Stimulated activated CD4-positive, alpha-beta T cell treated with anti-CD3 and anti-CD28 coated beads, TNF-alpha, amount 100 ng/mL, for 24 hours (primary cell): ENCODE data around the gene THAP7.
"Not testable (repeated sequence)": the region's sequence is repeated elsewhere in the genome, so short reads cannot be mapped to it uniquely, and the experiment has no call there.

ENCODE experiments used
- DNase-seq, 3 experiments: peaks; one replicate each; pipeline ENCODE4 v3.0.0-alpha.2; 2020; ENCODE audit warnings: low read depth in 3 of 3

Gene THAP7, protein sequence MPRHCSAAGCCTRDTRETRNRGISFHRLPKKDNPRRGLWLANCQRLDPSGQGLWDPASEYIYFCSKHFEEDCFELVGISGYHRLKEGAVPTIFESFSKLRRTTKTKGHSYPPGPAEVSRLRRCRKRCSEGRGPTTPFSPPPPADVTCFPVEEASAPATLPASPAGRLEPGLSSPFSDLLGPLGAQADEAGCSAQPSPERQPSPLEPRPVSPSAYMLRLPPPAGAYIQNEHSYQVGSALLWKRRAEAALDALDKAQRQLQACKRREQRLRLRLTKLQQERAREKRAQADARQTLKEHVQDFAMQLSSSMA

DNA sequence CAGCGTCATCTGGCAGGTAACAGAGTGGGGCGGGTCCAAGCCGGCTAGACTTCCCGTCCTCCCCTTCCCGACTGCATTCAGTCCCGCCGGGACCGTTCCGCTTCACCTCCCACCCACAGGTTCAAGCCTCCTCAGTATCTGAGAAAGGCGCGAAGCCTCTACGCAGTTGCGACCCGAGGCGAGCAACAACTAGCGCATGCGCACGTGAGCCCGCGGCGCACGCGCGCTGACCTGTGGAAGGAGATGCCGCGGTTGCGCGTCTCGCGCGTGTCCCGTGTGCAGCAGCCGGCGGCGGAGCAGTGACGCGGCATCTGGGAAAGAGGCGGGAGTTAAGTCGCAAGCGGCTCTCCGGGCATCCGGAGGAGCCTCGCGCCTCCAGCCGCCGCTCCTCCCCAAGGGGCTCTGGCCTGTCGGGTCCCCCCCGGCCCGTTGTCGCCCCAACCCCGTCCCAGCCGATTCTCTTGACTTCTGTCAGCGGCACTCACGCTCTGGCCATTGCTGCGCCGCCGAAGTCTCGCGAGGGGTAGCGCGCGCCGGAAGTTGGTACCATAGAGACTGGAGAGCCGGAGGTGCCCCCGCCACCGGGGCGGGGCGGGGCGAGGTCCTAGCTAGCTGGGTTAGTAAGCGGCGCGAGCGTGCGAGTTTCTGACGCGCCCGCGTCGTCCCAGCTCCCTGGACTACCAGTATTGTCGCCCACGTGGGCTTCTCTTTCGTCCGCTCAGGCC lies at the start of gene THAP7:
Gene THAP7 (minus strand): TSS at position 518 of the 725 bp plus-strand sequence. CDS start 207 bp downstream, at position 311.
- peak; percentile 94 to 98 (median 96) for DNase-seq

DNA sequence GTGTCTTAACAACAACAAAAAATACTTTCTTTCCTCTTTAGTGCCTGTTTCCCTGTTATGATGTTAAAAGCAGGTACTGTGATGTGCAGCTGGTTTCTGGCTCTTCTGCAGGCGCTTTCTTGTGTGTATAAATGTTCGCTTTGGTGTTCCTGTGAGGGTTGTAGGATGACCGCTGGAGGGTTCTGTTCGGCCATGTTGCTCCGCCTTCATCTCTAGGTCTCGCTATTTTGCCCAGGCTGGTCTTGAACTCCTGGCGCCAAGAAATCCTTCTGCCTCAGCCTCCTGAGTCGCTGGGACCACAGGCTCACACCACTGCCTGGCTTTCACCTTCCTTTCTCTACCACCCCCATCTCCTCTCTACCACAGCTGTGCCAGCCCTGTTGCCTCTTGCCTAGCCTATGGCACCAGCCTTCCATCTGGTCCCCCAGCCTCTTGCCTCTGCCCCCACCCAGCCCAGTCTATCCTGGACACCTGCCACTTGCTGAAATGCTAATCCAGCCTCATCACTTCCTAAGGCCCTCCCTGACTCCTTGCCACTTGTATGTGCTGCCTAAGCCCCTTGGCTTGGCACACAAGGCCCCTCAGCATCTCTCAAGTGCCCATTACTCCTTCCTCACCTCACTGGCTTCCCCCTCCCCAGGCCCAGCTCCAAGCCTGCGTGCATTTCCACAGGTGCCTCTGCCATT lies 49.4 kb upstream of the THAP7 start:
- DNase-seq: no peak

DNA sequence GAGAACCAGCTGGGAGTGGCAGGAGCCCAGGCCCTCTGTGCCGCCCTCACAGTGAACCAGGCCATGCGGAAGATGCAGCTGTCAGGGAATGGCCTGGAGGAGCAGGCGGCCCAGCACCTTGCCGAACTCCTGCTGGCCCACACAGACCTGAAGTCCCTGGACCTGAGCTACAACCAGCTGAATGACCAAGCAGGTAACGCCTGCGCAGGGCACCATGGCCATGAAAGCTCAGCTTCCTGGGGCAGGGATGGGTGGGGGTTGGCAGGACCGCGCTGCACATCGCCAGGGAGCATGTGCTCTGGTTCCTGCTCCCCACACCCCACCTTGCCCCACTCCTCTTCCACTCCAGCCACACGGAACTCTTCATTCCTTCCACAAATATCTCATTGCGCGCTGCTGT lies 47.0 kb upstream of the THAP7 start:
- not testable (repeated sequence) for DNase-seq

DNA sequence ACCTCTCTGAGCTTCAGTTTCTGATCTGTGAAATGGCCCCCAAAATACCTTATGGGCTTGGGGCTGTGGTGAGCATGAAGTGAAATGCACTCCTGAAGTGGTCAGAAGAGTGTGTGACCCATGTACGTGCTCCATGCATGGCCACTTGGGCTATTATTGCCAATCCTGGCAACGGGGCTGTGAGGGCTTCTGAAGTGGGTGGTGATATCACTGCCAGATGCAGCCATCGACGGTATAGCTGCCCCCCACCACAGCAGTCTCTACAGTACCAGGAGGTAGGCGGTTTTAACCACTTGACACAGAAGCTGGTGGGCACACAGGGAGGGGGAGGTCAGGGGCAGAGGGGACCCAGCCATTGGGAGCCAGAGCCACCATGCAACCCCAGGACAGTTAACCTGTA lies 46.5 kb upstream of the THAP7 start:
- not testable (repeated sequence) for DNase-seq

DNA sequence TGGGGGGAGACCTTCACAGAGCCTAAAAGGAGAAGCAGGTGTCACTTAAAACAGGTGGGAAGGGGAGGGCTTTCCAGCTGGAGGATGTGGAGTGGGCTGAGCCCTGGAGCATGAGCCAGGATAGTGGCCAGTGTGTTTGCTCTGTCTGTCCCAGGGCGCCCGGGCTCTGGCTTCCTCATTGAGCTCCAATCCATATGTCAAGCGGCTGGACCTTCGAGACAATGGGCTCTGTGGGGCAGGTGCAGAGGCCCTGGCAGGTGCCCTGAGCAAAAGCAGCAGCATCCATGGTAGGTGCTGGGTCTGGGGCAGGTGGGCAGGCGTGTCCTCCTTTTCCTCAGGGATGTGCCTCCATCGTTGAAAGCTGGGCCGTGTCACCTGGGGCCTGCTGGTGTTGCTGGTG lies 45.8 kb upstream of the THAP7 start:
- DNase-seq: no peak

DNA sequence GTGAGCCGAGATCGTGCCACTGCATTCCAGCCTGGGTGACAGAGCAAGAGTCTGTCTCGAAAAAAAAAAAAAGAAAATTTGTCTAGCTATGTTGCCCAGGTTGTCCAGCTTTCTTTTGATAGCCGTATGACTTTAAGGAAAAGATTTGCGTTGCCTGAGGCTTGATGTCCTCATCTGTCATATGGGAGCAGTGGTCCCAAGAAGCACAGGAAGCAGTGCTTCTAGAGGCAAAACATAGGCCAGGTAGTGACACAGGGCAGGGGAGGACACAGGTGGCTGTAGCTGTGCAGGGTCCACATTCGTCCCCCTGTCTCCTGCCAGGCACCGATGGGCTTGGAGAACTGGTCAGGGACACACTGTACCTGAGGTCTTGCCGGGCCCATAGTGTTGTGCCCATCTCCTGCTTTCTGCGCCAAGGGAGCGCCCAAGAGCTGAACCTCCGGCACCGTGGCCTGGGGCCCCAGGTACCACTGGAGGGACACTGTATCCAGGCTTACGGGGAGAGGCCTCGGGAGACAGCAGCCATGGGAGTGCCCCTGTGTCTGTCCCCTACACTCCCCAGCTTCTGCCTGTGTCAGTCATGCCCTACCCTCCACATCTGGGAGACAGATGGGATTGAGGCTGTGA lies 45.2 kb upstream of the THAP7 start:
- no peak for DNase-seq

DNA sequence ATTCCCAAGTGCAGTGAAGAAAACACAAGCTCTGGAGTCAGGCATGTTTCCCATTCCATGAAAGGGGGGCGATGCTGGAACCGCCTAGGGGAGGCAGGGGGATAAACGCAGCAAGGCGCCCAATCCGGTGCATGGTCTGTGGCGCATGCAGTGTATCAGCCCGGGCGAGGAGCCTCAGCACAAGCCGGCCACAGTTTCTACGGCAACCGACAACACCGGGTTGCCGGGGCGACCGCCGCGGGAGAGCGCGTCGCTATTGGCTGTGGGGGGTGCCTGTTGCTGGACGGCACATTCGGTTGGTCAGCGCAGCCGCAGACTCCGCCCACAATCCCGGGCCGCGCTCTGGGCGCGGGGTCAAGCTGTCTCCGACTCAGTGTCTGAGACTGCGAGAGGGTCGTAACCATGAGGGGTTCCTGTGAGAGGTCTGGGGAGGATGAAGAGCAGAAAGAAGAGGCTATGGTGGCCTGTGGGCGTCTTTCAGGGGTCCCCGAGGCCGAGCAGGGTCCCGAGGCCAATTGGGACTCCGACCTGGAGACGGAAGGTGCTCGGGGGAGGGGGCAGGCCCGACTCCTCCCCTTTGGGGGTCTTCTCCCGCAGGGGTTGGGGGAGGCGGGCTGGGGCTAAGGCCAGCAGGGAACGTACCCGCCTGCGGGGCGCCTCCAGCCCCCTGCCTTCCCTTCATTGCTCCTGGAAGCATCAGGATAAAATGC lies 43.8 kb upstream of the THAP7 start, which contains the start of gene LRRC74B:
Gene LRRC74B (plus strand): TSS at position 362 of the 710 bp plus-strand sequence. CDS start 41 bp downstream, at position 403.
- DNase-seq: peak; percentile 51 to 74 (median 53)

DNA sequence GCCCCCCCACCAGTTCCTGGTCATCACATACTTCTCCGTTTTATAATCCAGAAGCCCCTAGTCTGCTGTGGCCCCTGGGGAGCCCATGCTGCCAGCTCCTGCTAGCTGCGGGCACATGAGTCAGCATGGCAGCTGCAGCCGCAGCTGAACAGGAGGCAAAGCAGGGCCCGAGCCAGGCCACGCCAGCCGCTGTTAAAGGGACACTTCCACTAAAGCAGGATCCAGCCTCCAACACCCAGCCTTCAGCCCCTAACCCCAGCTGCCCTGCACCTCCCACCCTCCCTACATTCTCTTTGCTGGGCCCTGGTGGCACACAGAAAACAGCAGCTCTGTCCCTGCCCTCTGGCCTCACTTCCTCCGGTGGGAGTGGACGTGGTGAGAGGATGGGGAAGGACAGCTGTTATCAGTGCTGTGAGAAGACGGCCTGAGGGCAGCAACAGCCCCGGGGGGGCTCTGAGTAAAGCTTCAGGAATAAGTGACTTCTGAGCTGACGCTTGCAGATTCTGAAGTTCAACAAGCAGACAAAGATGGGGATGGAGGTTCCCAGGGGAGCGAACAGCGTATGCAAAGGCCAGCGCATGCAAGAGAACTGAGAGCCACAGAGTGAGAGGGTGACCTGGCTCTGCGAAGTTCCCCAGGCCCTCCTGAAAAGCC lies 43.1 kb upstream of the THAP7 start:
- DNase-seq: no peak

DNA sequence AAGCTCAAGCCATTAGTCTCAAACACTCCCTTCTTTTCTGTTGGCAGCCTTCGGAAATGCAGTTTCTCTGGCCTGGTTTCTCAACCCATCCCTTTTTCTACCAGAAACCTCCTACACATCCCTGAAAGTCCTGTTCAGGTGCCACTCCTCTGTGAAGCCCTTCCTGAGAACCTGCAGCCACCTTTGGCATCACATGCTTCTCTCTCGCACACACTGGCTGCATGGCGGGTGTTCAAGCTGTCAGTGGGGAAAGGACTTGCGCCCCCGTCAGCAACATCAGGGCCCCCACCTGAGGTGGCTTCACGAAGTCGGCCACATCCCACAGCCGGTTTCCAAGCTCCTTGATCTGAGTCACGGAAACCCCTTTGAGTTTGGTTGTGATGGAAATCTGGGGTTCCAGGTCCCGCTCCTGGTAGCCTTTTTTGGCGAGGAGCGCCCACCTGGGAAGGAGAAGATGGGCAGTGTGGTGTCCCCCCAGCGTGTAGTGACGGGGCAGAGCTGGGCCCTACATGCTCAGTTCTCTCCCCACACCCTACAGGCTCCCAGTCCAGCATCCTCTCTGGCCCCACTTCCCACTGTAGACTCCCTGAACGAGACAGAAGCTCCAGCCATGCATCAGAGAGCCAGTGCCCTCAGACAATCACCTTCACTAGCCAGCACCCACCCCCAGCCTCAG lies 42.1 kb upstream of the THAP7 start:
- DNase-seq: no peak

DNA sequence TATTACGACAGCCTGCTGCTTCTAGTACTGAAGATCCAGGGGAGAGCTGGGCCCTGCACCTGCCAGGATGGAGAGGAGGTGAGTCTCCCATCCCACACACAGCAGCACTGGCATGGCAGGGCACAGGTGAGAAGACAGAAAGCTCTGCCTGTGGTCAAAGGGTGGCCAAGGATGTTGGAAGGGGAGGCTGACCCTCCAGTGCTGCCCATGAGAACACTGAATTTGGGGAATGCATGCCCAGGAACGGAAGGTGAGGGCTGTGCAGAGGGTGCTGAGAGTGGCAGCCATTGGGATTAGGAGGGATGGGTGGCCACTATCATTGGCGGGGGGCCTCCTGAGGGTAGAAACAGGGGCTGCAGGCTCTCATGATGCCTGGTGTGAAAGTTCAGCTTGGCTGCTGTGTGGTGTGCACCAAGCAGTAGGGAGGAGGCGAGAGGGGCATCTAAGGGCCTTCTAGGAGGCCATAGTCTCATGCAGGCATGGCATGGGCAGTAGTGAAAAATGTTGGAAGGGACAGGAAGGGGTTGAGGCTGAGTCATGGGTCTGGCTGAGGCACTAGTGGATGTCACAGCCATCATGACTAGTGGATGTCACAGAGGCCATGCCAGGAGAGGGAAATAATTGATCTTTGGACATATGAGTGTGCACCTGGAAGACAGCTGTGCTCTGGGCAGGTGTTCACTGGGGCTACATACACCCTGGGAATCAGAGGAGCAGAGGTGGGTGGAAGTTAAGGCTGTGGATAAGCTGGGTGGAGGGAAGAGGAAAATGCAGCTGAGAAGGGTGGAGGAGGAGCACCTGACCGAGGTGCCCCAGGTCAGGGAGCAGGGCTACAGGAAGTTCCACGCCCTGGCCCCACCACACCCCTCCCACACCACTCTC lies 41.3 kb upstream of the THAP7 start:
- DNase-seq: no peak

DNA sequence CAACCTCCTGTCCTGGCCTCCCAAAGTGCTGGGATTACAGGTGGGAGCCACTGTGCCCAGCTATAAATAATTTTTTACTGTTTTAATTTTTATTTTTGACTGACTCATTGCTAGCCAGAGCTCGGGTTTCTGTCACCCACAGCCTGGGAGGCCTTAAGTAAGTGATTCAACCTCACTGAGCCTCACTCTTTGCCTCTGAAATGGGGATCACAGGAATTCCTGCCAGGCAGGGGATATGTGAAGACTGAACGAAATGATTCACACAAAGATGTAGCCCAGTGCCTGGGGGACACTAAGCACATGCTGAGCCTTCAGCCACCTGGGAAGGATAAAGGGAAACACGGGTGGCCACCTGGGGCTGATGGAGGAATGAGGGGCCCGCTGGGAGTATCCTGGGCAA lies 40.0 kb upstream of the THAP7 start:
- no peak for DNase-seq

DNA sequence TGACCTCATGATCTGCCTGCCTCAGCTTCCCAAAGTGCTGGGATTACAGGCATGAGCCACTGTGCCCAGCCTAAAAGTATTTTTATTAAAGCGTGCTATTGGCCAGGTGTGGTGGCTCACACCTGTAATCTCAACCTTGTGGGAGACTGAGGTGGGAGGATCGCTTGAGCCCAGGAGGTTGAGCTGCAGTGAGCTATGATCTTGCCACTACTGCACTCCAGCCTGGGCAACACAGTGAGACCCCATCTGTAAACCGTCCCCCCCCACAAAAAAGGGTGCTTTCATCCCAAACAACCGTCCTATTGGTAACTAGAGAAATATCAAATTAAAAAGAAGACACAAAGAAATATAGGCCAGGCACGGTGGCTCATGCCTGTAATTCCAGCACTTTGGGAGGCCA lies 37.2 kb upstream of the THAP7 start:
- DNase-seq: not testable (repeated sequence)

DNA sequence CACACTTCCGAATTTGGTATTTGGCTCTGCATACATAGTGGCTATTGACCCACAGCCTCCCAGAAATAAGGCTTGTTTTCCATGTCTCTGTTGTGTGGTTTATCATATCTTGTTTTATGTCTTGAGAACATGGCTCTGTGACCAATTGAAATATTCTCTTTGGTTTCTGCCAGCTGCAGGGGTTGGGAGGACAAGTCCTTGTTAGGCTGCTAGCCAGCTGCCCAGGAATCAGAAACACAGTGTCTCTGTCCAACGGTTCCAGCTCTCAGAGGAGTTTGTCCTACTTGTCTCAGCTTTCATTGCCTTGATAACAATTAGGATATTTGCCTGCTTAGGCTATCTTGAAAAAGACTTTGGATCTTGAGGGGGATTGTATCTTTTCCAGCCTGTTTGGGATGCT lies 36.5 kb upstream of the THAP7 start:
- DNase-seq: no peak

DNA sequence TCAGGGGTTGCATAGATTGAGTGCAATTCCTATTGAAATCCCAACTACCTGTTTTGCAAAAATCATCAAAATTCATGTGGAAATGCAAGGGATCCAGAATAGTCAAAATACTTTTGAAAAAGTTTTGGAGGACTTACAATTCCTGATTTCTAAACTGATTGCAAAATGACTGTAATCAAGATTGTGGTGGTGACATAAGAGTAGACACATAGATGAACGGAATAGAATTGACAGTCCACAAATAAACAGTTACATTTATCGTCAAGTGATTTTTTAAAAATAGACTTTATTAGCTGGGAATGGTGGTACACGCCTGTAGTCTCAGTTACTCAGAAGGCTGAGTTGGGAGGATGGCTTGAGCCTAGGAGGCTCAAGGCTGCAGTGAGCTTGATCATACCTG lies 33.1 kb upstream of the THAP7 start:
- no peak for DNase-seq

DNA sequence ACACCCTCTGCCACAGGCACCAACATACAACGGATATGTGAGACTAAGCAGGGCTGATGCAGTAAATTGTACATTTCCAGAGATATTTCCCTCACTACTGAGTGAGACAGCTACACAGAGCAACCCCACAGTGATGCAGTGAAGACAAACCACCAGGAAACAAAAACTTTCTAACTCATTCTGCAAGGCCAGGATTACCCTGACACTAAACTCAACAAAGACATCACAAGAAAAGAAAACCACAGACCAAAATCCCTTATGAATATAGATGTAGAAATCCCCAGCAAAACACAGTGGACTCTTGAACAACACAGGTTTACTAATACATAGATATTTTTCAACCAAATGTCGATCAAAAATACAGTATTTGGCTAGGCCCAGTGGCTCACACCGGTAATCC lies 32.0 kb upstream of the THAP7 start:
- no peak for DNase-seq

DNA sequence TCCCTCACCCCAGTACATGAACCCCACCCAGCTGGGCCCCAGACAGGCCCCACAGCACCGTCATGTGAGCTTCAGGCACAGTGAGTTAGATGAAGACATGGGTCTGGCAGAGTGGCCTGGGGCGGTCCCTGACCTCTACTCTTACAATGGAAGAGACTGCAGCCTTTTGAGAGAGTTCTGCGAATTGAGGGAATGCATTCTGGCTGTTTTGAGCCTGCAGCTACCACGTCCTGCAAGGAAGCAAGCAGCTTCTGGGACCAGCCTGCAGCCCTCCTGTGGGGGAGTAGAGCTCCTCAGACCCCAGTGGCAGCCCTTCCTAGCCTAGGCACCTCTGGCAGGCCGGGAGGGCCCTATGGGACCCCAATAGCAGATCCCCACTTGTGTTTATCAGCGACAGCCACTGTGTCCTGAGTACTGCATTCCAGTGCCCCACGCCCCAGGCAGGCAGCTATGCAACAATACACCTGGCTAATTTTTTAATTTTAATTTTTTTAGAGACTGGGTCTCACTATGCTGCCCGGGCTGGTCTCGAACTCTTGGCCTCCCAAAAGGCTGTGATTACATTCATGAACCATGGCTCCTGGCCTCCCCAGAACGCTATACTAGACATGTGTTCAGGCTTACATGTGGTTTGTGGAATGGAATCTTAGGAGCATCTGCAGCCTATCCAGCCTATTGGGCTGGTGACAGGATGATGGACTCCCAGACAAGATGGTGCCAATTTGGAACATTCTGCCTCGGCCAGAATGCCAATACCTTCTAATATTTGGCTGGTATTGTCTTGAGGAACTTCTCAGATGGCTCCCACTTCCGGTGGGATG lies 31.2 kb upstream of the THAP7 start:
- DNase-seq: no peak

DNA sequence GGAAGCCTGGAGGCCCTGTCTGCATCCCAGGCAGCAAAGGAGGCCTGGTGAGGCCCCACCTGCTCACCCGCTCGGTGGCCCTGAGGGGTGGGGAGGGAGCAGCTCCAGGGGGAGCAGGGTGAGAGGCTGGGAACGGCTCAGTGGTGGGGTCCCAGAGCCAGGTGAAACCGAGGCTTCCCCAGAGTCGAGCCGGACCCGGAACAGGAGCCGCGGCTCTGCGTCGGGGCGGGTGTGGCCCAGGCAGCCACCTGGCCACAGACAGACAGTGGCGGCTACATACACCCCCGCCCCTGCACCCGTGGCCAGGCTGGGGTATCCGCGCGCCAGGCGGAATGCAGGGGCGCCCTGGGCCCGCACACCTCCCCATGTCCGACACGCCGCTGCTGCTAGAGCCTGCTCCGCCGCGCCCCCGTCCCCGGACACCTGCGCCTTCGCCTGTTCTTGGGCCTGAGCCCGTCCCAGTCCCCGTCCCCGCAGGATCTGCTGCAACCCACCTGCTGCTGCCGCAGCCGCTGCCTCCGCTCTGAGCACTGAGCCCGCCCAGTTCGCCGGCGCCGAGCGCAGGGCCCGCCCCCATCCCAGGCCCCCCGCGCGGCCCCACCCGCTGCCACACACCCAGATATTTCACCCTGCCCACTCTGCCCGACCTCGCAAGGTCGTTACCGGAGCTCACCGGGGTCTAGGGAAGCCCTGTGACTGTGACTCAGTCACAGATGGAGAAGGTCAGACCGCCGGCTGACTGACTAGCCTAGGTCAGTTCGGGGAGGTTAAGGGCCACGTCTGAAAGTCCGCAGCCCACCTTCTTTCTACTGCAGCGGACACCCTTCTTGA lies 30.3 kb upstream of the THAP7 start, which contains the start of gene SLC7A4:
Gene SLC7A4 (minus strand): TSS at position 525 of the 831 bp plus-strand sequence. CDS start 749 bp downstream, outside the sequence.
- no peak for DNase-seq
